Upper lobe of right lung (tissue), 1 donor: ENCODE data around the gene SEMA4F. TPM values are rescaled to one million over a fixed set of nuclear protein-coding genes. Genes with fewer than 3 reads are reported as not detected.
"Not testable (repeated sequence)": the region's sequence is repeated elsewhere in the genome, so short reads cannot be mapped to it uniquely, and the experiment has no call there.

ENCODE experiments used
- ATAC-seq: fragments of 200-7000 bp; cut with Tn5 transposase; one replicate; pipeline ENCODE4 v1.9.1; 2020; ENCODE audit warnings: mild to moderate bottlenecking, moderate library complexity
- DNase-seq: peaks from one replicate; pipeline ENCODE4 v3.0.0-alpha.2; 2020
- H3K27ac ChIP-seq: fragments of 200-600 bp; one replicate; pipeline ENCODE4 v1.8.0; 2022
- H3K27me3 ChIP-seq: fragments of 200-600 bp; one replicate; pipeline ENCODE4 v1.8.0; 2022; ENCODE audit warnings: mild to moderate bottlenecking
- H3K36me3 ChIP-seq: fragments of 200-600 bp; one replicate; pipeline ENCODE4 v1.8.0; 2022
- H3K4me1 ChIP-seq: fragments of 200-600 bp; one replicate; pipeline ENCODE4 v1.8.0; 2022
- H3K4me3 ChIP-seq: fragments of 200-600 bp; one replicate; pipeline ENCODE4 v1.8.0; 2022; ENCODE audit warnings: mild to moderate bottlenecking
- H3K9me3 ChIP-seq: fragments of 200-600 bp; one replicate; pipeline ENCODE4 v1.8.0; 2022
- intact Hi-C: fragments of 100-400 bp; cut with DNase I; formaldehyde crosslinking; loops from one replicate; pipeline ENCODE4 v1.11.0; 2022
- total RNA-seq: library from RNA; stranded (reverse); fragmentation: NEBNext Ultra II Directional; extraction: Animal tissue kit (Norgen Biotek cat#: 25700); gene quantifications from one replicate; pipeline ENCODE4 v1.2.1, GENCODE V29; 2021
- TF ChIP-seq, protein P1 (sequence below): fragments of 200-600 bp; IDR thresholded peaks from one replicate; pipeline ENCODE4 v1.8.0; 2022; ENCODE audit warnings: antibody characterized with exemption
- donor health status: DM: no; HTN: yes; CAD: no; lungs with severe emphysema.

Gene SEMA4F
- total RNA-seq, 1 donor from 2014 or later, result 9.0 TPM

DNA sequence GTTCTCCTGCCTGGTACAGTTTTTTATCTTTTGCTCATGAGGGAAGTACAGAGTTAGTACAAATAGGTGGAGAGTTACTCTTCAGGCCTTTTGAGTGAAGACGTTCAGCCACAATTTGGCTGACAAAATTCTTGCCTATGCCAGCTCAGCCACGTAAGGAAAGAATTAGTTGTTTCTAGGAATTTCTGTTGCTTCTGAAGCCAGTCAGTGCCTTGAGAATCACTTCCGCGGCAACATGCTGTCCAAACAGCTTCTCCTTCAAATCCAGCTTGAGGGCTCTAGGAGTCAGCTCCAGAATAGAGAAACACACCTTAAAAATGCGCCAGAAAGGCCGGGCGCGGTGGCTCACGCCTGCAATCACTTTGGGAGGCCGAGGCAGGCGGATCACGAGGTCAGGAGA, 33.4 kb upstream of the SEMA4F start:
- intact Hi-C loops, result no loop called here
- Histone ChIP-seq H3K27ac (no peak overlapping the region), H3K27me3 (no peaks in the 10 kb centered on the region), H3K9me3 (no peaks in the 10 kb centered on the region), H3K4me1 (no peaks in the 10 kb centered on the region), H3K36me3 (no peaks in the 10 kb centered on the region), H3K4me3 (no peak overlapping the region)
- no peak for ATAC-seq
- DNase-seq, result no peak
- TF ChIP-seq, protein P1, sequence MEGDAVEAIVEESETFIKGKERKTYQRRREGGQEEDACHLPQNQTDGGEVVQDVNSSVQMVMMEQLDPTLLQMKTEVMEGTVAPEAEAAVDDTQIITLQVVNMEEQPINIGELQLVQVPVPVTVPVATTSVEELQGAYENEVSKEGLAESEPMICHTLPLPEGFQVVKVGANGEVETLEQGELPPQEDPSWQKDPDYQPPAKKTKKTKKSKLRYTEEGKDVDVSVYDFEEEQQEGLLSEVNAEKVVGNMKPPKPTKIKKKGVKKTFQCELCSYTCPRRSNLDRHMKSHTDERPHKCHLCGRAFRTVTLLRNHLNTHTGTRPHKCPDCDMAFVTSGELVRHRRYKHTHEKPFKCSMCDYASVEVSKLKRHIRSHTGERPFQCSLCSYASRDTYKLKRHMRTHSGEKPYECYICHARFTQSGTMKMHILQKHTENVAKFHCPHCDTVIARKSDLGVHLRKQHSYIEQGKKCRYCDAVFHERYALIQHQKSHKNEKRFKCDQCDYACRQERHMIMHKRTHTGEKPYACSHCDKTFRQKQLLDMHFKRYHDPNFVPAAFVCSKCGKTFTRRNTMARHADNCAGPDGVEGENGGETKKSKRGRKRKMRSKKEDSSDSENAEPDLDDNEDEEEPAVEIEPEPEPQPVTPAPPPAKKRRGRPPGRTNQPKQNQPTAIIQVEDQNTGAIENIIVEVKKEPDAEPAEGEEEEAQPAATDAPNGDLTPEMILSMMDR, result no peak

GRCh38 chr2:74625658-74626425, 28.2 kb upstream of the SEMA4F start:
- no peak for ATAC-seq
- Histone ChIP-seq H3K4me3 (no peak overlapping the region), H3K27ac (no peak overlapping the region), H3K27me3 (no peaks in the 10 kb centered on the region), H3K4me1 (no peaks in the 10 kb centered on the region), H3K9me3 (no peaks in the 10 kb centered on the region), H3K36me3 (no peaks in the 10 kb centered on the region)
- intact Hi-C loops, result no loop called here
- TF ChIP-seq, protein P1, result no peak
- no peak for DNase-seq

- no peaks in the 10 kb centered on the region for H3K27me3 ChIP-seq
- DNase-seq (no peak), ATAC-seq (no peak)
- TF ChIP-seq, protein P1, result no peak
- no peaks in the 10 kb centered on the region for H3K36me3 ChIP-seq
- intact Hi-C loops, result no loop called here
- no peaks in the 10 kb centered on the region for H3K9me3 ChIP-seq
- H3K4me3 ChIP-seq, result no peak overlapping the region
- no peaks in the 10 kb centered on the region for H3K4me1 ChIP-seq
- no peak overlapping the region for H3K27ac ChIP-seq
Observed at GRCh38 chr2:74628538-74629105, 25.4 kb upstream of the SEMA4F start.

- intact Hi-C loops, H3K36me3 ChIP-seq, H3K27ac ChIP-seq, H3K9me3 ChIP-seq, H3K4me1 ChIP-seq, H3K4me3 ChIP-seq, ATAC-seq, H3K27me3 ChIP-seq, DNase-seq: not testable (repeated sequence)
Observed at GRCh38 chr2:74630454-74630853, 23.6 kb upstream of the SEMA4F start.

DNA sequence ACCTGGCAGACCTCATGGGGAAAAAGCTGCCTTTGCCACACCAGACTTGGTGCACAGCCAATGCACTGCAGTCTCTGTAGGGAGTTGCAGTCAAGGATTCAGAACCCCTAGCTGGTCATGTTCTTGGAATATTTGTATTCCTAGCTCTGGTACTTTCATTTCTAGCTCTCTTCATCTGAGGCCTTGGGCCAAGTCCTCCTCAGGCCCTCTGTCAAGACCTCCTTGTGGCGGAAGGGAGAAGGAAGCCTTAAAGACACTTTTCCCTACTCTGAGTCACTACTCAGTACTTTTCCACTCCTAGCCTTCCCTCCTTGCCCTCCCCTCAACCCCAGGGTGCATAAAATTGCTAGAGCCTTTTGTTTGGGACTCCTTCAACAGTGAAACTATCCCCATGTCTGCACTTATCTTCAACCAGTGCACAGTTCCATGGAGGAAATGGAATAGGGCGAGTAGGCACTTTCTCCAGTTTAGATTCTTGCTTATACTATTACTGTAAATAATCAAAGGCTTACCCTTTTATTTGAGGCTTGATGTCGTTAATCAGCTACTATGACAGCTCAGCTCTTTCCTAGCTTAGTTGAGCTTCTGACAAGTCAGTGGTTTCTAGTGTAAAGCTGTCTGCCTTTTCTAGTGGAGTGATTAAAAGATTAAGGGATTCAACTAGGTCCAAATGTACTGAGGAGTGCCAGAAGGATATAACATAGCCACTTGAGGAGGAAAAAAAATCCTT, 21.7 kb upstream of the SEMA4F start:
- H3K4me1 ChIP-seq, result no peaks in the 10 kb centered on the region
- intact Hi-C loops, result no loop called here
- TF ChIP-seq, protein P1, result no peak
- H3K9me3 ChIP-seq, result no peaks in the 10 kb centered on the region
- no peaks in the 10 kb centered on the region for H3K27me3 ChIP-seq
- H3K27ac ChIP-seq, result no peak overlapping the region
- DNase-seq (no peak), ATAC-seq (peak; percentile 82)
- no peaks in the 10 kb centered on the region for H3K36me3 ChIP-seq
- H3K4me3 ChIP-seq, result no peak overlapping the region

GRCh38 chr2:74632939-74633312, 21.1 kb upstream of the SEMA4F start:
- Histone ChIP-seq H3K9me3 (no peaks in the 10 kb centered on the region), H3K4me3 (no peak overlapping the region), H3K4me1 (no peaks in the 10 kb centered on the region), H3K27ac (no peak overlapping the region), H3K36me3 (no peaks in the 10 kb centered on the region), H3K27me3 (no peaks in the 10 kb centered on the region)
- intact Hi-C loops, result no loop called here
- TF ChIP-seq, protein P1, result no peak
- no peak for DNase-seq
- ATAC-seq, result no peak
